ENCODE results near the gene ZNF407.

Gene ZNF407

DNA sequence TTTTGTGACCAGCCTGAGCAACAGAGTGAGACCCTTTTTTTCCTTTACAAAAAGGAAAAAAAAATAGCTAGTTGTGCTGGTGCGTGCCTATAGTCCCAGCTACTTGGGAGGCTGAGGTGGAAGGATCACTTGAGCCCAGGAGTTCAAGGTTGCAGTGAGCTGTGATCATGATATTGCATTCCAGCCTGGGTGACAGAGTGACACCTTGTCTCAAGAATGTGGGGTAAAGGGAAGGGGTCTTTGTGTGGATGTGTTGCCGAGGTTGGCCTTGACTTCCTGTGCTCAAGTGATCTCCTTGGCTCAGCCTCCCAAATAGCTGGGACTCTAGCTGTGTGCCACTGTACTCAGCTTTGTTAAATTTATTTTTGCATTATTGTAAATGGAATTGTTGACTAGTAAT is 120.6 kb downstream of the ZNF407 start:
- peaks cover 7% of the 10 kb centered on the region for H3K36me3 Mint-ChIP-seq (ENCODE audit: low read depth)
- peaks cover 22% of the 10 kb centered on the region for H3K4me1 Mint-ChIP-seq (ENCODE audit: low read depth)
- peaks cover 10% of the 10 kb centered on the region for H3K9me3 Mint-ChIP-seq
- H3K4me3 Mint-ChIP-seq, result no peak overlapping the region
- H3K27ac Mint-ChIP-seq, result no peak overlapping the region
- H3K27me3 Mint-ChIP-seq, result no peaks in the 10 kb centered on the region
- intact Hi-C loops (cut with micrococcal nuclease), result no loop called here

DNA sequence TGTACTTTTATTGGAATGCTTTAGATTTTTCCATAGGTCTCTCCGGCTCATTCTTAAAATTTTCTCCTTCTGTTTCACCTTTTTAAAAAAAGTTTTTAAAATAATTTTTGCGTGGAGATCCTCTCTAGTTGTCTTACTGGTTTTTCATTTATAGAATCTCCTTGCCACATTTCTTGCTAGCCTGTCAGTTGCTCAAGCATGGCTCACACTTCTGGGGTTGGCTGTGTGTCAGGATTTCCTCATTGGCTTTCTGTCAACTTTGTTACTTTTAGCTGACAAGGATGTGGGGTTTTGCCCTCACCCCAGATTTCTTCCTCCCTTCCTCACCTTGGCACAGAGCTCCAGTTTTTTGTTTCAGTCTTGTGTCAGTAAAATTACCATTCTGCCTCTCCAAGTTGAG is 124.6 kb downstream of the ZNF407 start:
- peak overlapping the region; percentile 9 for H3K27ac Mint-ChIP-seq
- H3K9me3 Mint-ChIP-seq, result peaks cover 10% of the 10 kb centered on the region
- H3K36me3 Mint-ChIP-seq (ENCODE audit: low read depth), result peaks cover 5% of the 10 kb centered on the region
- peaks cover 26% of the 10 kb centered on the region for H3K4me1 Mint-ChIP-seq (ENCODE audit: low read depth)
- intact Hi-C loops (cut with micrococcal nuclease), result no loop called here
- H3K27me3 Mint-ChIP-seq, result no peaks in the 10 kb centered on the region
- no peak overlapping the region for H3K4me3 Mint-ChIP-seq

GRCh38 chr18:74724186-74724585 is 126.5 kb downstream of the ZNF407 start:
- Mint-ChIP-seq H3K36me3 (ENCODE audit: low read depth) (peaks cover 13% of the 10 kb centered on the region), H3K27me3 (no peaks in the 10 kb centered on the region), H3K4me1 (ENCODE audit: low read depth) (peaks cover 26% of the 10 kb centered on the region), H3K4me3 (no peak overlapping the region), H3K27ac (no peak overlapping the region), H3K9me3 (peaks cover 6% of the 10 kb centered on the region)
- intact Hi-C loops (cut with micrococcal nuclease), result no loop called here

GRCh38 chr18:74725690-74726089 is 128.0 kb downstream of the ZNF407 start:
- Mint-ChIP-seq H3K36me3 (ENCODE audit: low read depth) (peaks cover 13% of the 10 kb centered on the region), H3K27me3 (no peaks in the 10 kb centered on the region), H3K27ac (no peak overlapping the region), H3K4me1 (ENCODE audit: low read depth) (peaks cover 26% of the 10 kb centered on the region), H3K4me3 (no peak overlapping the region), H3K9me3 (no peaks in the 10 kb centered on the region)
- intact Hi-C loops (cut with micrococcal nuclease), result no loop called here

GRCh38 chr18:74728586-74728985 is 130.9 kb downstream of the ZNF407 start:
- Mint-ChIP-seq H3K9me3 (no peaks in the 10 kb centered on the region), H3K27me3 (no peaks in the 10 kb centered on the region)

DNA sequence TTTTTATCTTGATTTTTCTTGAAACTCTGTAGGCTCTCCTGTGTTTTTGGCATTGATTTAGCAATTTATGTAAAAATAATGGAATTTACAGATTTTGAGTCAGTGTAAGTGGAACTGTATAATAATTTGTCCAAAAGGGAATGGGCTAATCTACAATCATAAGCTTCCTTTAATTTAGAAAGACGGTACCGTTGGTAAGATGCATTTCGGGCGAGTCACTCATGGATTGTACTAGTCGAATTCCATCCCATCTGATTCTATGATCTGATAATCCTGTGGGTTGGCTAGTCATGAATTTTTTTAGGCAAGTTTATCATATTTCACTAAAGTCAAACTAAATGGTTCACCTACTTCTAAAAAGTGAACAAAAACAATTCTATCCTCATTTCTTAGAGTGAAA is 133.4 kb downstream of the ZNF407 start:
- Mint-ChIP-seq H3K36me3 (ENCODE audit: low read depth) (peaks cover 22% of the 10 kb centered on the region), H3K27me3 (no peaks in the 10 kb centered on the region), H3K27ac (no peak overlapping the region), H3K4me3 (no peak overlapping the region), H3K9me3 (no peaks in the 10 kb centered on the region), H3K4me1 (ENCODE audit: low read depth) (no peaks in the 10 kb centered on the region)
- intact Hi-C loops (cut with micrococcal nuclease), result no loop called here

More at GRCh38 chr18:74728586-74728985, 130.9 kb downstream of the ZNF407 start:
- H3K4me1 Mint-ChIP-seq (ENCODE audit: low read depth), result peaks cover 2% of the 10 kb centered on the region
- H3K4me3 Mint-ChIP-seq, result no peak overlapping the region
- intact Hi-C loops (cut with micrococcal nuclease), result no loop called here
- no peak overlapping the region for H3K27ac Mint-ChIP-seq
- H3K36me3 Mint-ChIP-seq (ENCODE audit: low read depth), result peaks cover 13% of the 10 kb centered on the region

GRCh38 chr18:74732380-74732779 is 134.7 kb downstream of the ZNF407 start:
- H3K27me3 Mint-ChIP-seq, result no peaks in the 10 kb centered on the region
- no peak overlapping the region for H3K4me3 Mint-ChIP-seq

DNA sequence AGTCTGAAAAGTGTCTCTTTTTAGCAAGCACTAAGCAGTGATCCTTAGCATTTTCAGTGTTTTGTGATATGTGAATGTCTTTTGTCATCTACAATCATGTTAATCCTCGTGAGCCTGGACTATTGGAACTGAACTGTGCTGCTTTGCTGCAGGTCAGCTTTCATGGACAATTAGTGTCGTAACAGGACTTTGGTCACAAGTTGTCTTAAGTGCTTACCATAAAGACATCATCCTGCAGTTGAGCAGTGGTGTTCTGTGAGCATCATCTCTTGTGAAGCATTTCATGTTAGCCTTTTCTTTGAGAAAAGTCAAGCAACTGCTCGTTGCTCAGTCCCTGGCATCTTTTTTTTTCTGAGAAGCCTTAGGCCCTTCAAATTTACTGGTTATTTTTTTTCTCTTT is 135.9 kb downstream of the ZNF407 start:
- Mint-ChIP-seq H3K9me3 (no peaks in the 10 kb centered on the region), H3K4me1 (ENCODE audit: low read depth) (peaks cover 5% of the 10 kb centered on the region), H3K4me3 (no peak overlapping the region), H3K27me3 (no peaks in the 10 kb centered on the region), H3K36me3 (ENCODE audit: low read depth) (peaks cover 11% of the 10 kb centered on the region), H3K27ac (no peak overlapping the region)
- intact Hi-C loops (cut with micrococcal nuclease), result no loop called here

More at GRCh38 chr18:74732380-74732779, 134.7 kb downstream of the ZNF407 start:
- Mint-ChIP-seq H3K36me3 (ENCODE audit: low read depth) (peaks cover 15% of the 10 kb centered on the region), H3K27ac (no peak overlapping the region), H3K9me3 (no peaks in the 10 kb centered on the region), H3K4me1 (ENCODE audit: low read depth) (no peaks in the 10 kb centered on the region)
- intact Hi-C loops (cut with micrococcal nuclease), result no loop called here

DNA sequence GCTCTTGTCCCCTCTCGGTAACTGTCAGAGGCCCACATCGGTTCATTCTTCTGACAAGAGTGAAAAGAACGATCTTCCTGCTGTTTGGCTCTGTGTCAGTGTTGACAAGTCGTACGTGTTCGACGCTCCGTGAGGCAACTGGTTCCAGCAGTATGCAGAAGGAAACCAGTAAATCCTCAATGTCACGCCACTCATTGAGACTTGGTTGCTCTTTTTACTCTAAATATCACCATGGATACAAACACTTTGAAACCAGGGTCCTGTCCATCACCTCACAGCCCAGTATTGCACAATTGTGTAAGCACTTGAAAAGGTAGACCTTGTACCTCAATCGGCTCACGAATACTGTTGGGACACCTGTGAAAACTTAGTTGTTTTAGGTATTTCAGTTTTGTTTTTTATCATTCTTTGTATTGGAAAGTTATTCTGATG is 136.4 kb downstream of the ZNF407 start:
- no peak overlapping the region for H3K4me3 Mint-ChIP-seq

DNA sequence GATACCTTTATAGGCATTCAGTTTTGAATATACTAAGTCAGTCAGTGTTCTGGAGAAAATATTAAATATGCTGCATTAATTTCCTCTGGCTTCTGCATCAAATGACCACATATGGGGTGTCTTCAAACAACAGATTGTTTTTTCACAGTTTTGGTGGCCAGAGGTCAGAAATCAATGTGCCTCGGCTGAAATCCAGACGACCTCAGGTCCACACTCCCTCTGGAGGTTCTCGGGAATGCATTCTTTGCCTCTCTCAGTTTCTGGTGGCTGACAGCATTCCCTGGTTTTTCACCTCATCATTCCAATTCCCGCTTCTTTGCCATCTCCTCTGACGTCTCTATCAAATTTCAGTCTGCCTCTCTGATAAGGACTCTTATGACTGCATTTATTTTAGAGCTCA is 142.3 kb downstream of the ZNF407 start:
- Mint-ChIP-seq H3K4me3 (no peak overlapping the region), H3K36me3 (ENCODE audit: low read depth) (no peaks in the 10 kb centered on the region), H3K9me3 (no peaks in the 10 kb centered on the region), H3K27ac (no peak overlapping the region), H3K4me1 (ENCODE audit: low read depth) (peaks cover 6% of the 10 kb centered on the region), H3K27me3 (no peaks in the 10 kb centered on the region)
- intact Hi-C loops (cut with micrococcal nuclease), result no loop called here

More for the DNA sequence above, 136.4 kb downstream of the ZNF407 start:
- no peaks in the 10 kb centered on the region for H3K9me3 Mint-ChIP-seq
- H3K27me3 Mint-ChIP-seq, result no peaks in the 10 kb centered on the region
- H3K27ac Mint-ChIP-seq, result no peak overlapping the region
- H3K36me3 Mint-ChIP-seq (ENCODE audit: low read depth), result peaks cover 9% of the 10 kb centered on the region
- intact Hi-C loops (cut with micrococcal nuclease), result no loop called here
- peaks cover 6% of the 10 kb centered on the region for H3K4me1 Mint-ChIP-seq (ENCODE audit: low read depth)

- Mint-ChIP-seq H3K4me3 (no peak overlapping the region), H3K27ac (no peak overlapping the region), H3K36me3 (ENCODE audit: low read depth) (no peaks in the 10 kb centered on the region), H3K4me1 (ENCODE audit: low read depth) (peaks cover 11% of the 10 kb centered on the region), H3K27me3 (no peaks in the 10 kb centered on the region), H3K9me3 (no peaks in the 10 kb centered on the region)
- intact Hi-C loops (cut with micrococcal nuclease), result no loop called here
These were observed 145.0 kb downstream of the ZNF407 start for GRCh38 chr18:74742573-74743243.

DNA sequence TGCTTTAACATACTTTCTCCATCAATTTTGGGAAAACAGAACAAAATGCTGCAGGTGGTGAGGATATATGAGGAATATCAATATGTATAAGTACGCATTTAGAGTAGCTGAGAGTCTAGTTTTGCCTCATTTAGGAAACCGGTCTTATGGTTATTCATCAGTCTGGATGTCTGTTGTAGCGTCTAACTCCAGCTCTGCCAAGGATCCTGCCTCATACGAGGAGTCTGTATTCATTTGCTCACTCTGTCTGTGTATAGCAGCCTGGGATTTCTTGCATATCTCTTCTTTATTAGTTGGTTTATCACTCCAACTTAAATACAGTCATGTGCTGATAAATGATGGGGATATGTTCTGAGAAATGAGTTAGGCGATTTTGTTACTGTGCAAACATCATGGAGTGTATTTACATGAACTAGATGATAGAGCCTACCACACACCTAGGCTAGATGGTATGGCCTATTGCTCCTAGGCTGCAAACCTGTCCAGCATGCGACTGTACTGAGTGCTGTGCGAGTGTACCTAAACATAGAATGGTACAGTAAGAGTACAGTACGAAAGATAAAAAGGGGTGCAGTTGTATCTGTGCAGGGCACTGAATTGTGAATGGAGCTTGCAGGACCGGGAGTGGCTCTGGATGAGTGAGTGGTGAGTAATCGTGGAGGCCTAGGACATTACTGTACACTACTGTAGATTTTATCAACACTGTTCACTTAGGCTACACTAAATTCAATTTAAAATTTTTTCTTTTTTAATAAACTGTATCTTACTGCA is 148.1 kb downstream of the ZNF407 start:
- Mint-ChIP-seq H3K27ac (no peak overlapping the region), H3K4me3 (no peak overlapping the region), H3K9me3 (no peaks in the 10 kb centered on the region), H3K4me1 (ENCODE audit: low read depth) (peaks cover 5% of the 10 kb centered on the region), H3K36me3 (ENCODE audit: low read depth) (no peaks in the 10 kb centered on the region), H3K27me3 (no peaks in the 10 kb centered on the region)
- intact Hi-C loops (cut with micrococcal nuclease), result no loop called here

GRCh38 chr18:74748809-74749208 is 151.1 kb downstream of the ZNF407 start:
- H3K4me3 Mint-ChIP-seq, result no peak overlapping the region
- peaks cover 5% of the 10 kb centered on the region for H3K4me1 Mint-ChIP-seq (ENCODE audit: low read depth)
- no peaks in the 10 kb centered on the region for H3K36me3 Mint-ChIP-seq (ENCODE audit: low read depth)
- no peaks in the 10 kb centered on the region for H3K27me3 Mint-ChIP-seq
- no peak overlapping the region for H3K27ac Mint-ChIP-seq
- intact Hi-C loops (cut with micrococcal nuclease), result no loop called here
- no peaks in the 10 kb centered on the region for H3K9me3 Mint-ChIP-seq

DNA sequence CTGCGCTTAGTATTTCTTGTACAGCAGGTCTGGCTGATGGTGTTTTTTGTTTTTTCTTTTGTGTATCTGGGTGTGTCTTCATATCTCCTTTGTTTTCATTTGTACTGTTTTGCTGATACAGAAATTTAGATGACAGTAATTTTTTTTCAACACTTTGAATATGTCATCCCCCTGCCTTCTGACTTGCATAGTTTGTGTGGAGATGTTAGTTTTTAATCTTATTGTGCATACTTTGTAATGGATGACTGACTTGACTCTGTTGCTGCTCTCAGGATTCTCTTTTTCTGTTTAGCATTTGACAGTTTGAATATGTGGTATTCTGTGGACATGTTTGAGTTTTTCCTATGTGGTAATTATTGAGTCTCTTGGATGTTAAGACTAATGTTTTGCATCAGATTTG is 161.3 kb downstream of the ZNF407 start:
- Mint-ChIP-seq H3K27me3 (no peaks in the 10 kb centered on the region), H3K36me3 (ENCODE audit: low read depth) (peaks cover 15% of the 10 kb centered on the region), H3K9me3 (peaks cover 24% of the 10 kb centered on the region), H3K4me1 (ENCODE audit: low read depth) (no peaks in the 10 kb centered on the region), H3K27ac (no peak overlapping the region), H3K4me3 (no peak overlapping the region)
- intact Hi-C loops (cut with micrococcal nuclease), result no loop called here

Data from dendritic cell treated with granulocyte-macrophage colony-stimulating factor and Interleukin-4, amounts not matched to agents 40 ng/mL and 50 ng/mL, for 4 days (primary cell).